Natural killer cell (primary cell): ENCODE results near the gene RHCE. TPM values are rescaled to one million over a fixed set of nuclear protein-coding genes. Genes with fewer than 3 reads are reported as not detected.
"Not testable (repeated sequence)": the region's sequence is repeated elsewhere in the genome, so short reads cannot be mapped to it uniquely, and the experiment has no call there.

Experiments used
- ATAC-seq, 3 donors: fragments of 150-1000 bp in 2 of 3; fragments of 200-7000 bp in 1 of 3; cut with Tn5 transposase; 1 replicate in 1 of 3; 2 replicates in 2 of 3; pipeline ENCODE4 v1.10.0; 2021; ENCODE audit warnings: mild to moderate bottlenecking in 2 of 3, moderate library complexity in 2 of 3
- DNase-seq, 2 donors: peaks; one replicate each; pipeline versions ENCODE4 v3.0.0 to v3.0.0-alpha.2; 2013 to 2021; ENCODE audit warnings: mixed read lengths in 1 of 2
- H3K27ac ChIP-seq: one replicate; pipeline ENCODE4 v1.5.1; 2013; ENCODE audit warnings: mild to moderate bottlenecking, low read length
- H3K27me3 ChIP-seq: one replicate; pipeline ENCODE4 v1.6.1; 2013; ENCODE audit warnings: low read length; ENCODE audit not compliant: control insufficient read depth, insufficient read depth
- H3K36me3 ChIP-seq: one replicate; pipeline ENCODE4 v1.6.1; 2013; ENCODE audit warnings: low read length; ENCODE audit not compliant: control insufficient read depth, insufficient read depth
- H3K4me1 ChIP-seq: one replicate; pipeline ENCODE4 v1.6.1; 2013; ENCODE audit warnings: low read length; ENCODE audit not compliant: control insufficient read depth, insufficient read depth
- H3K4me3 ChIP-seq: one replicate; pipeline ENCODE4 v1.5.1; 2013; ENCODE audit warnings: low read length
- H3K9me3 ChIP-seq: one replicate; pipeline ENCODE4 v1.6.1; 2013; ENCODE audit warnings: low read length; ENCODE audit not compliant: control insufficient read depth, insufficient read depth
- H3K27ac Mint-ChIP-seq, 2 donors: one replicate each; pipeline ENCODE4 v1.8.0; 2022; ENCODE audit warnings: mild to moderate bottlenecking in 2 of 2, mixed read lengths in 2 of 2, moderate library complexity in 1 of 2
- H3K27me3 Mint-ChIP-seq, 2 donors: one replicate each; pipeline ENCODE4 v1.8.0; 2022; ENCODE audit warnings: low read depth in 2 of 2, mixed read lengths in 2 of 2
- H3K36me3 Mint-ChIP-seq: one replicate; pipeline ENCODE4 v1.8.0; 2022; ENCODE audit warnings: mixed read lengths
- H3K4me1 Mint-ChIP-seq, 2 donors: one replicate each; pipeline ENCODE4 v1.8.0; 2022; ENCODE audit warnings: mixed read lengths in 2 of 2
- H3K4me3 Mint-ChIP-seq: one replicate; pipeline ENCODE4 v1.8.0; 2022; ENCODE audit warnings: mild to moderate bottlenecking, moderate library complexity, mixed read lengths
- H3K9me3 Mint-ChIP-seq, 2 donors: one replicate each; pipeline ENCODE4 v1.8.0; 2022; ENCODE audit warnings: mixed read lengths in 2 of 2
- WGBS: methylation state at CpG from one replicate; pipeline ENCODE4 v1.1.7; 2013; ENCODE audit warnings: missing lambda C conversion rate; ENCODE audit not compliant: insufficient coverage; 5-methylcytosine and 5-hydroxymethylcytosine counted together
- intact Hi-C: fragments of 100-400 bp; cut with micrococcal nuclease; formaldehyde crosslinking; loops from one replicate; pipeline ENCODE4 v1.14.2; 2022
- total RNA-seq, 4 donors: library from RNA; stranded (reverse); fragments of 120-200 nt in 1 of 4; gene quantifications; one replicate each; pipeline versions ENCODE4 v1.2.3 to v1.2.4, GENCODE V29; 2013 to 2022

The RHCE gene
- total RNA-seq, 3 donors from 2014 or later (not counting 1 experiment from before 2014, with no cell fraction given) = not detected

- H3K4me1 ChIP-seq, intact Hi-C loops, H3K36me3 ChIP-seq, H3K27ac Mint-ChIP-seq, DNase-seq, H3K27me3 Mint-ChIP-seq, H3K27ac ChIP-seq, H3K27me3 ChIP-seq, H3K4me3 ChIP-seq, H3K9me3 ChIP-seq, H3K4me3 Mint-ChIP-seq, H3K9me3 Mint-ChIP-seq, H3K36me3 Mint-ChIP-seq, H3K4me1 Mint-ChIP-seq: not testable (repeated sequence)
- no CpG with 5 or more reads among the region's 17 CpGs for WGBS
- peak; percentile 79 to 88 (median 87) for ATAC-seq
Measured at GRCh38 chr1:25327864-25328790, 92.5 kb downstream of the RHCE start.

- ATAC-seq, intact Hi-C loops, H3K27ac Mint-ChIP-seq, H3K27me3 ChIP-seq, H3K9me3 Mint-ChIP-seq, H3K4me3 Mint-ChIP-seq, H3K4me1 Mint-ChIP-seq, H3K36me3 Mint-ChIP-seq, H3K27me3 Mint-ChIP-seq, H3K9me3 ChIP-seq, H3K36me3 ChIP-seq, H3K4me3 ChIP-seq, H3K4me1 ChIP-seq, DNase-seq, H3K27ac ChIP-seq: not testable (repeated sequence)
- no CpG with 5 or more reads among the region's 3 CpGs for WGBS
Measured at GRCh38 chr1:25324407-25324806, 96.2 kb downstream of the RHCE start.

GRCh38 chr1:25322127-25322526 is 98.5 kb downstream of the RHCE start:
- H3K27me3 ChIP-seq, H3K36me3 Mint-ChIP-seq, DNase-seq, intact Hi-C loops, H3K27me3 Mint-ChIP-seq, H3K4me1 ChIP-seq, H3K4me3 ChIP-seq, H3K27ac ChIP-seq, H3K4me1 Mint-ChIP-seq, H3K36me3 ChIP-seq, H3K4me3 Mint-ChIP-seq, ATAC-seq, H3K27ac Mint-ChIP-seq, H3K9me3 ChIP-seq, H3K9me3 Mint-ChIP-seq: not testable (repeated sequence)
- WGBS = 89% methylated on average over 3 of the region's 9 CpGs

- H3K9me3 Mint-ChIP-seq, H3K27me3 Mint-ChIP-seq, intact Hi-C loops: not testable (repeated sequence)
Measured at GRCh38 chr1:25320314-25320938, 100.2 kb downstream of the RHCE start.

GRCh38 chr1:25312806-25313470 is 107.7 kb downstream of the RHCE start:
- H3K27ac ChIP-seq, intact Hi-C loops, DNase-seq, H3K4me3 ChIP-seq, H3K36me3 ChIP-seq, ATAC-seq, H3K36me3 Mint-ChIP-seq, H3K27me3 Mint-ChIP-seq, H3K4me1 ChIP-seq, H3K4me3 Mint-ChIP-seq, H3K9me3 Mint-ChIP-seq, H3K9me3 ChIP-seq, H3K4me1 Mint-ChIP-seq, H3K27me3 ChIP-seq: not testable (repeated sequence)
- H3K27ac Mint-ChIP-seq = peak overlapping the region in 1 of 2 donors; percentile 57

More at GRCh38 chr1:25320314-25320938, 100.2 kb downstream of the RHCE start:
- not testable (repeated sequence) for H3K4me1 ChIP-seq, H3K27ac ChIP-seq, H3K27me3 ChIP-seq, H3K36me3 Mint-ChIP-seq, ATAC-seq, H3K27ac Mint-ChIP-seq, H3K36me3 ChIP-seq, H3K4me3 ChIP-seq, H3K4me1 Mint-ChIP-seq, H3K9me3 ChIP-seq, H3K4me3 Mint-ChIP-seq, DNase-seq
- WGBS = 97% methylated on average over 6 of the region's 9 CpGs

Other genes starting within 250 kb of the RHCE start
- 10 to 100 TPM; 67.9 to 92.2 (median 75.3) TPM for gene SYF2, start 188.3 kb downstream of the RHCE start, total RNA-seq
- 100 to 1,000 TPM; 473 to 602 (median 589) TPM for gene RSRP1, start 173.4 kb downstream of the RHCE start, total RNA-seq
- under 1 TPM in 1 of 3 donors, not detected in 2; 0.21 TPM for gene RHD, start 148.3 kb downstream of the RHCE start, total RNA-seq
- gene TMEM50A, start 82.5 kb downstream of the RHCE start, total RNA-seq = 100 to 1,000 TPM in 2 of 3 donors, 10 to 100 TPM in 1; 99.9 to 117 (median 107) TPM
- 10 to 100 TPM; 15.9 to 19.6 (median 16.9) TPM for gene MACO1, start 10.1 kb upstream of the RHCE start, total RNA-seq
- 10 to 100 TPM; 25.2 to 34.0 (median 27.4) TPM for gene LDLRAP1, start 122.8 kb upstream of the RHCE start, total RNA-seq
- 1 to 10 TPM; 3.6 to 7.5 (median 7.1) TPM for gene MAN1C1, start 196.0 kb upstream of the RHCE start, total RNA-seq